Right atrium auricular region (tissue), 2 donors: ENCODE data around the gene IFITM1. TPM values are rescaled to one million over a fixed set of nuclear protein-coding genes. Genes with fewer than 3 reads are reported as not detected.
"Not testable (repeated sequence)": the region's sequence is repeated elsewhere in the genome, so short reads cannot be mapped to it uniquely, and the experiment has no call there.

Experiments used
- DNase-seq: peaks from one replicate; pipeline ENCODE4 v3.0.0-alpha.2; 2019; ENCODE audit warnings: low spot score
- H3K27ac ChIP-seq, 2 donors: fragments of 200-600 bp; sonication (generic); 1 replicate in 1 of 2; 2 replicates in 1 of 2; pipeline ENCODE4 v1.5.1; 2016 to 2019
- H3K27me3 ChIP-seq, 2 donors: fragments of 200-600 bp; sonication (generic); one replicate each; pipeline versions ENCODE4 v1.5.1 to v1.6.0; 2017 to 2019
- H3K36me3 ChIP-seq: fragments of 200-600 bp; sonication (generic); one replicate; pipeline ENCODE4 v1.5.1; 2016
- H3K4me1 ChIP-seq, 2 donors: fragments of 200-600 bp; sonication (generic); one replicate each; pipeline versions ENCODE4 v1.5.1 to v1.6.0; 2017 to 2019
- H3K4me3 ChIP-seq, 2 donors: fragments of 200-600 bp; sonication (generic); 1 replicate in 1 of 2; 2 replicates in 1 of 2; pipeline ENCODE4 v1.5.1; 2017 to 2019; ENCODE audit warnings: mild to moderate bottlenecking in 1 of 2, moderate library complexity in 1 of 2
- H3K9me3 ChIP-seq, 2 donors: fragments of 200-600 bp; sonication (generic); one replicate each; pipeline ENCODE4 v1.5.1; 2019
- CTCF ChIP-seq, 2 donors: fragments of 200-600 bp; sonication (generic); IDR thresholded peaks; one replicate each; pipeline ENCODE4 v1.5.1; 2019; ENCODE audit warnings: antibody characterized with exemption in 2 of 2
- total RNA-seq, 2 donors: library from RNA; depleted of rRNA; stranded (reverse); fragments of >200 nt; gene quantifications; one replicate each; pipeline ENCODE4 v1.1.0, GENCODE V29; 2016

IFITM1 gene
- total RNA-seq, 2 donors from 2014 or later: 82.3 to 241 TPM

- H3K27me3 ChIP-seq, H3K36me3 ChIP-seq, DNase-seq, H3K9me3 ChIP-seq: not testable (repeated sequence)
- peak overlapping the region; percentile 83 to 87 for H3K27ac ChIP-seq
- peak overlapping the region; percentile 50 to 57 for H3K4me3 ChIP-seq
- peaks cover 0 to 28% of the 10 kb centered on the region in 2 donors for H3K4me1 ChIP-seq
These were observed 3.8 kb upstream of the IFITM1 start for GRCh38 chr11:309979-310572.

GRCh38 chr11:311013-311748 lies 2.7 kb upstream of the IFITM1 start:
- H3K36me3 ChIP-seq, H3K27me3 ChIP-seq, DNase-seq, H3K9me3 ChIP-seq: not testable (repeated sequence)
- H3K27ac ChIP-seq: peak overlapping the region; percentile 84 to 88
- peaks cover 0 to 39% of the 10 kb centered on the region in 2 donors for H3K4me1 ChIP-seq
- peak overlapping the region; percentile 26 to 44 for H3K4me3 ChIP-seq

- DNase-seq: no peak
- H3K36me3 ChIP-seq: no peaks in the 10 kb centered on the region
- no peaks in the 10 kb centered on the region for H3K9me3 ChIP-seq
- TF ChIP-seq CTCF (IDR thresholded peaks at IDR 0.05): no peak
- peaks cover 0 to 49% of the 10 kb centered on the region in 2 donors for H3K4me1 ChIP-seq
- no peaks in the 10 kb centered on the region for H3K27me3 ChIP-seq
- peak overlapping the region; percentile 84 to 88 for H3K27ac ChIP-seq
- peak overlapping the region in 1 of 2 donors; percentile 44 for H3K4me3 ChIP-seq
These were observed 1.6 kb upstream of the IFITM1 start for GRCh38 chr11:312092-312816.

- H3K9me3 ChIP-seq: no peaks in the 10 kb centered on the region
- H3K4me3 ChIP-seq: peak overlapping the region; percentile 54 to 58
- no peaks in the 10 kb centered on the region for H3K27me3 ChIP-seq
- H3K4me1 ChIP-seq: peaks cover 0 to 54% of the 10 kb centered on the region in 2 donors
- no peak for TF ChIP-seq CTCF (IDR thresholded peaks at IDR 0.05)
- no peaks in the 10 kb centered on the region for H3K36me3 ChIP-seq
- no peak for DNase-seq
- H3K27ac ChIP-seq: peak overlapping the region; percentile 84 to 88
These were observed 495 bp upstream of the IFITM1 start for GRCh38 chr11:313304-313786.

GRCh38 chr11:314554-314875 lies 675 bp downstream of the IFITM1 start:
- H3K27me3 ChIP-seq, H3K36me3 ChIP-seq, DNase-seq, H3K9me3 ChIP-seq: not testable (repeated sequence)
- Histone ChIP-seq H3K27ac (peak overlapping the region; percentile 84 to 88), H3K4me1 (peaks cover 0 to 52% of the 10 kb centered on the region in 2 donors), H3K4me3 (peak overlapping the region; percentile 54 to 58)

GRCh38 chr11:315051-315481 lies 1.2 kb downstream of the IFITM1 start:
- TF ChIP-seq CTCF (IDR thresholded peaks at IDR 0.05): no peak
- Histone ChIP-seq H3K9me3 (no peaks in the 10 kb centered on the region), H3K36me3 (peaks cover 3% of the 10 kb centered on the region), H3K4me3 (peak overlapping the region; percentile 54 to 58), H3K4me1 (peaks cover 0 to 47% of the 10 kb centered on the region in 2 donors), H3K27me3 (no peaks in the 10 kb centered on the region), H3K27ac (peak overlapping the region; percentile 84 to 88)
- no peak for DNase-seq

- Histone ChIP-seq H3K9me3 (no peaks in the 10 kb centered on the region), H3K36me3 (peaks cover 3% of the 10 kb centered on the region), H3K4me3 (peak overlapping the region; percentile 54 to 58), H3K27me3 (no peaks in the 10 kb centered on the region), H3K4me1 (peaks cover 0 to 47% of the 10 kb centered on the region in 2 donors), H3K27ac (peak overlapping the region; percentile 84 to 88)
- no peak for DNase-seq
- no peak for TF ChIP-seq CTCF (IDR thresholded peaks at IDR 0.05)
These were observed 1.7 kb downstream of the IFITM1 start for GRCh38 chr11:315516-315994.
